SK-N-SH treated with all-trans-retinoic acid at 6 μM for 48 hours (cell line): ENCODE results near the gene CNTN4.

ENCODE experiments used
- ATAC-seq: fragments of 200-7000 bp; cut with Tn5 transposase; 3 replicates; pipeline ENCODE4 v1.9.1; 2020; ENCODE audit warnings: mild to moderate bottlenecking, moderate library complexity
- ARNTL ChIP-seq: fragments of 450-650 bp; formaldehyde crosslinking; IDR thresholded peaks from 2 replicates; pipeline ENCODE4 v1.5.0; 2020; ENCODE audit warnings: low read depth, mild to moderate bottlenecking, moderate library complexity, borderline replicate concordance
- BACH2 ChIP-seq: fragments of 250-450 bp; sonication (Bioruptor Pico); IDR thresholded peaks from 2 replicates; pipeline ENCODE4 v1.9.0; 2021; ENCODE audit warnings: mild to moderate bottlenecking, borderline replicate concordance
- CSDC2 ChIP-seq: fragments of 250-450 bp; sonication (Bioruptor Pico); IDR thresholded peaks from 2 replicates; pipeline ENCODE4 v1.5.0; 2020; ENCODE audit warnings: mild to moderate bottlenecking, moderate library complexity
- GLIS3 ChIP-seq: fragments of 250-450 bp; sonication (Bioruptor Pico); IDR thresholded peaks from 2 replicates; pipeline ENCODE4 v1.5.0; 2020; ENCODE audit warnings: mild to moderate bottlenecking, moderate library complexity
- ISL1 ChIP-seq: fragments of 250-450 bp; sonication (Bioruptor Pico); IDR thresholded peaks from 2 replicates; pipeline ENCODE4 v2.1.2; 2022; ENCODE audit warnings: mild to moderate bottlenecking, moderate library complexity
- OSR1 ChIP-seq: fragments of 250-450 bp; sonication (Bioruptor Pico); IDR thresholded peaks from 2 replicates; pipeline ENCODE4 v1.8.0; 2022; ENCODE audit warnings: moderate library complexity, mild to moderate bottlenecking, inconsistent platforms
- PPARA ChIP-seq: fragments of 250-450 bp; sonication (Bioruptor Pico); IDR thresholded peaks from 2 replicates; pipeline ENCODE4 v1.5.0; 2020; ENCODE audit warnings: mild to moderate bottlenecking, borderline replicate concordance
- SNAI2 ChIP-seq: fragments of 250-450 bp; sonication (Bioruptor Pico); IDR thresholded peaks from 2 replicates; pipeline ENCODE4 v1.5.0; 2020; ENCODE audit warnings: mild to moderate bottlenecking, moderate library complexity
- TCF4 ChIP-seq: fragments of 250-450 bp; sonication (Bioruptor Pico); IDR thresholded peaks from 2 replicates; pipeline ENCODE4 v1.8.0; 2021; ENCODE audit warnings: mild to moderate bottlenecking, moderate library complexity, borderline replicate concordance
- TOX ChIP-seq: fragments of 250-450 bp; sonication (Bioruptor Pico); IDR thresholded peaks from 2 replicates; pipeline ENCODE4 v1.8.0; 2021; ENCODE audit warnings: mild to moderate bottlenecking, moderate library complexity, borderline replicate concordance
- ZC3H10 ChIP-seq: fragments of 250-450 bp; sonication (Bioruptor Pico); IDR thresholded peaks from 2 replicates; pipeline ENCODE4 v1.5.1; 2021; ENCODE audit warnings: mild to moderate bottlenecking, moderate library complexity
- ZFP30 ChIP-seq: fragments of 450-650 bp; formaldehyde crosslinking; IDR thresholded peaks from 2 replicates; pipeline ENCODE4 v1.5.0; 2022; ENCODE audit warnings: mild to moderate bottlenecking, moderate library complexity
- ZNF8 ChIP-seq: fragments of 450-650 bp; formaldehyde crosslinking; IDR thresholded peaks from 2 replicates; pipeline ENCODE4 v1.5.0; 2020; ENCODE audit warnings: mild to moderate bottlenecking, moderate library complexity
- TF ChIP-seq, protein P1 (sequence below): fragments of 250-450 bp; sonication (Bioruptor Pico); IDR thresholded peaks from 2 replicates; pipeline ENCODE4 v1.5.1; 2021; ENCODE audit warnings: mild to moderate bottlenecking, moderate library complexity
- TF ChIP-seq, protein P2 (sequence below): fragments of 250-450 bp; sonication (Bioruptor Pico); IDR thresholded peaks from 2 replicates; pipeline ENCODE4 v1.5.1; 2020; ENCODE audit warnings: low read depth, mild to moderate bottlenecking, moderate library complexity
- TF ChIP-seq, protein P3 (sequence below): fragments of 250-450 bp; sonication (Bioruptor Pico); IDR thresholded peaks from 2 replicates; pipeline ENCODE4 v1.8.0; 2020; ENCODE audit warnings: mild to moderate bottlenecking, moderate library complexity, borderline replicate concordance
- TF ChIP-seq, protein P4 (sequence below): fragments of 250-450 bp; sonication (Bioruptor Pico); IDR thresholded peaks from 2 replicates; pipeline ENCODE4 v1.8.0; 2021; ENCODE audit warnings: low read depth, mild to moderate bottlenecking, moderate library complexity, borderline replicate concordance
- TF ChIP-seq, protein P5 (sequence below): fragments of 250-450 bp; sonication (Bioruptor Pico); IDR thresholded peaks from 2 replicates; pipeline ENCODE4 v1.5.0; 2020; ENCODE audit warnings: mild to moderate bottlenecking, moderate library complexity

The CNTN4 gene

DNA sequence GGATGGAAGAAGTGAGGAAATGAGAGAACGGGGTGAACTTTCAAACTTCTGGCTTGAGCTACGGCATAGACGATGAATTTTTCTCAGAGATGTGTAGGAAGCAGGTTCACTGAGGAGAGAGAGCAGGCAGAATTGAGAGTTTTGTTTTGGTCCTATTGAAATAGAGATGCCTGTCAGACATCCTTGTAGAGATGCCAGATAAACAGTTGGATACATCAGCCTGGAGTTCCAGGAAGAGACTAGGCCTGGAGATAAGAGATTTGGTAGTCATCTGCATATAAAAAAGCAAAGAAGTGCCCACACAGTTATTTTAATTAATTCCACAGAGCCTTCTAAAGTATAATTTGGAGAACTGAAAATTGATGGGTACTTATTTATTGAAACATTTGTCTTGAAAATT lies 515.9 kb downstream of the CNTN4 start:
- TF ChIP-seq ZC3H10 (CRISPR knock-in tag), result no peak
- TF ChIP-seq, protein P1, sequence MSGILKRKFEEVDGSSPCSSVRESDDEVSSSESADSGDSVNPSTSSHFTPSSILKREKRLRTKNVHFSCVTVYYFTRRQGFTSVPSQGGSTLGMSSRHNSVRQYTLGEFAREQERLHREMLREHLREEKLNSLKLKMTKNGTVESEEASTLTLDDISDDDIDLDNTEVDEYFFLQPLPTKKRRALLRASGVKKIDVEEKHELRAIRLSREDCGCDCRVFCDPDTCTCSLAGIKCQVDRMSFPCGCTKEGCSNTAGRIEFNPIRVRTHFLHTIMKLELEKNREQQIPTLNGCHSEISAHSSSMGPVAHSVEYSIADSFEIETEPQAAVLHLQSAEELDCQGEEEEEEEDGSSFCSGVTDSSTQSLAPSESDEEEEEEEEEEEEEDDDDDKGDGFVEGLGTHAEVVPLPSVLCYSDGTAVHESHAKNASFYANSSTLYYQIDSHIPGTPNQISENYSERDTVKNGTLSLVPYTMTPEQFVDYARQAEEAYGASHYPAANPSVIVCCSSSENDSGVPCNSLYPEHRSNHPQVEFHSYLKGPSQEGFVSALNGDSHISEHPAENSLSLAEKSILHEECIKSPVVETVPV (CRISPR knock-in tag), result no peak
- no peak for TF ChIP-seq ARNTL
- TF ChIP-seq TOX (CRISPR knock-in tag), result no peak
- no peak for TF ChIP-seq SNAI2 (CRISPR knock-in tag)
- TF ChIP-seq, protein P2, sequence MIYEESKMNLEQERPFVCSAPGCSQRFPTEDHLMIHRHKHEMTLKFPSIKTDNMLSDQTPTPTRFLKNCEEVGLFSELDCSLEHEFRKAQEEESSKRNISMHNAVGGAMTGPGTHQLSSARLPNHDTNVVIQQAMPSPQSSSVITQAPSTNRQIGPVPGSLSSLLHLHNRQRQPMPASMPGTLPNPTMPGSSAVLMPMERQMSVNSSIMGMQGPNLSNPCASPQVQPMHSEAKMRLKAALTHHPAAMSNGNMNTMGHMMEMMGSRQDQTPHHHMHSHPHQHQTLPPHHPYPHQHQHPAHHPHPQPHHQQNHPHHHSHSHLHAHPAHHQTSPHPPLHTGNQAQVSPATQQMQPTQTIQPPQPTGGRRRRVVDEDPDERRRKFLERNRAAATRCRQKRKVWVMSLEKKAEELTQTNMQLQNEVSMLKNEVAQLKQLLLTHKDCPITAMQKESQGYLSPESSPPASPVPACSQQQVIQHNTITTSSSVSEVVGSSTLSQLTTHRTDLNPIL (CRISPR knock-in tag), result no peak
- TF ChIP-seq, protein P3, sequence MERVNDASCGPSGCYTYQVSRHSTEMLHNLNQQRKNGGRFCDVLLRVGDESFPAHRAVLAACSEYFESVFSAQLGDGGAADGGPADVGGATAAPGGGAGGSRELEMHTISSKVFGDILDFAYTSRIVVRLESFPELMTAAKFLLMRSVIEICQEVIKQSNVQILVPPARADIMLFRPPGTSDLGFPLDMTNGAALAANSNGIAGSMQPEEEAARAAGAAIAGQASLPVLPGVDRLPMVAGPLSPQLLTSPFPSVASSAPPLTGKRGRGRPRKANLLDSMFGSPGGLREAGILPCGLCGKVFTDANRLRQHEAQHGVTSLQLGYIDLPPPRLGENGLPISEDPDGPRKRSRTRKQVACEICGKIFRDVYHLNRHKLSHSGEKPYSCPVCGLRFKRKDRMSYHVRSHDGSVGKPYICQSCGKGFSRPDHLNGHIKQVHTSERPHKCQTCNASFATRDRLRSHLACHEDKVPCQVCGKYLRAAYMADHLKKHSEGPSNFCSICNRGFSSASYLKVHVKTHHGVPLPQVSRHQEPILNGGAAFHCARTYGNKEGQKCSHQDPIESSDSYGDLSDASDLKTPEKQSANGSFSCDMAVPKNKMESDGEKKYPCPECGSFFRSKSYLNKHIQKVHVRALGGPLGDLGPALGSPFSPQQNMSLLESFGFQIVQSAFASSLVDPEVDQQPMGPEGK (CRISPR knock-in tag), result no peak
- TF ChIP-seq, protein P4, sequence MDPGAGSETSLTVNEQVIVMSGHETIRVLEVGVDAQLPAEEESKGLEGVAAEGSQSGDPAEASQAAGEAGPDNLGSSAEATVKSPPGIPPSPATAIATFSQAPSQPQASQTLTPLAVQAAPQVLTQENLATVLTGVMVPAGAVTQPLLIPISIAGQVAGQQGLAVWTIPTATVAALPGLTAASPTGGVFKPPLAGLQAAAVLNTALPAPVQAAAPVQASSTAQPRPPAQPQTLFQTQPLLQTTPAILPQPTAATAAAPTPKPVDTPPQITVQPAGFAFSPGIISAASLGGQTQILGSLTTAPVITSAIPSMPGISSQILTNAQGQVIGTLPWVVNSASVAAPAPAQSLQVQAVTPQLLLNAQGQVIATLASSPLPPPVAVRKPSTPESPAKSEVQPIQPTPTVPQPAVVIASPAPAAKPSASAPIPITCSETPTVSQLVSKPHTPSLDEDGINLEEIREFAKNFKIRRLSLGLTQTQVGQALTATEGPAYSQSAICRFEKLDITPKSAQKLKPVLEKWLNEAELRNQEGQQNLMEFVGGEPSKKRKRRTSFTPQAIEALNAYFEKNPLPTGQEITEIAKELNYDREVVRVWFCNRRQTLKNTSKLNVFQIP (CRISPR knock-in tag), result no peak
- no peak for TF ChIP-seq PPARA (CRISPR knock-in tag)
- TF ChIP-seq ZFP30 (CRISPR knock-in tag), result no peak
- TF ChIP-seq ZNF8 (CRISPR knock-in tag), result no peak
- TF ChIP-seq OSR1 (CRISPR knock-in tag), result no peak
- TF ChIP-seq BACH2, result no peak
- no peak for TF ChIP-seq ISL1 (CRISPR knock-in tag)
- TF ChIP-seq TCF4, result no peak
- TF ChIP-seq, protein P5, sequence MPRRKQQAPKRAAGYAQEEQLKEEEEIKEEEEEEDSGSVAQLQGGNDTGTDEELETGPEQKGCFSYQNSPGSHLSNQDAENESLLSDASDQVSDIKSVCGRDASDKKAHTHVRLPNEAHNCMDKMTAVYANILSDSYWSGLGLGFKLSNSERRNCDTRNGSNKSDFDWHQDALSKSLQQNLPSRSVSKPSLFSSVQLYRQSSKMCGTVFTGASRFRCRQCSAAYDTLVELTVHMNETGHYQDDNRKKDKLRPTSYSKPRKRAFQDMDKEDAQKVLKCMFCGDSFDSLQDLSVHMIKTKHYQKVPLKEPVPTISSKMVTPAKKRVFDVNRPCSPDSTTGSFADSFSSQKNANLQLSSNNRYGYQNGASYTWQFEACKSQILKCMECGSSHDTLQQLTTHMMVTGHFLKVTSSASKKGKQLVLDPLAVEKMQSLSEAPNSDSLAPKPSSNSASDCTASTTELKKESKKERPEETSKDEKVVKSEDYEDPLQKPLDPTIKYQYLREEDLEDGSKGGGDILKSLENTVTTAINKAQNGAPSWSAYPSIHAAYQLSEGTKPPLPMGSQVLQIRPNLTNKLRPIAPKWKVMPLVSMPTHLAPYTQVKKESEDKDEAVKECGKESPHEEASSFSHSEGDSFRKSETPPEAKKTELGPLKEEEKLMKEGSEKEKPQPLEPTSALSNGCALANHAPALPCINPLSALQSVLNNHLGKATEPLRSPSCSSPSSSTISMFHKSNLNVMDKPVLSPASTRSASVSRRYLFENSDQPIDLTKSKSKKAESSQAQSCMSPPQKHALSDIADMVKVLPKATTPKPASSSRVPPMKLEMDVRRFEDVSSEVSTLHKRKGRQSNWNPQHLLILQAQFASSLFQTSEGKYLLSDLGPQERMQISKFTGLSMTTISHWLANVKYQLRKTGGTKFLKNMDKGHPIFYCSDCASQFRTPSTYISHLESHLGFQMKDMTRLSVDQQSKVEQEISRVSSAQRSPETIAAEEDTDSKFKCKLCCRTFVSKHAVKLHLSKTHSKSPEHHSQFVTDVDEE (CRISPR knock-in tag), result no peak
- TF ChIP-seq CSDC2, result no peak
- no peak for ATAC-seq

DNA sequence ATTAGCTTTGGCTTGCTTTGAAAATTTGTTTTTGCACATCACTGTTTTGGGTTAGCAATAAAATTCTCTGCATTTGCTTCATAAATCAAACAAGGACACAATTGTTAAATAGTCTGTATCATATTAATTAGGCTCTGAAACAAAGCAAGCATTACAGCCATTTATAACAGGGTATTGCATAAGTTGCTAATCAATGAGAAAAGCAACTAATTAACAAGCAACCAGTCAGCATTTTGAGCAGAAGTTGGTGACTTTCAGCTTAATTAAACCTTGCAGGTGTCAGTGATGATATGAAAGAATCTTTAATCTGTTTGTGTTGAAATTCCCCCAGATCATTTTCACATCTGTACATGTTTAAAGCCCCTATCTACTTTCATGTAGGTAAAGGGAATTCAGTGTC lies 516.4 kb downstream of the CNTN4 start:
- no peak for ATAC-seq
- TF ChIP-seq TCF4 (no peak), GLIS3 (CRISPR knock-in tag) (no peak), OSR1 (CRISPR knock-in tag) (no peak), TOX (CRISPR knock-in tag) (no peak), SNAI2 (CRISPR knock-in tag) (no peak)
- TF ChIP-seq, protein P1 (CRISPR knock-in tag), result no peak
- TF ChIP-seq, protein P5 (CRISPR knock-in tag), result no peak
